ENCODE measurements around the gene AAMDC. TPM values are rescaled to one million over a fixed set of nuclear protein-coding genes. Genes with fewer than 3 reads are reported as not detected.

Gene AAMDC
- total RNA-seq, 1 experiment from 2014 or later = 11.7 TPM

GRCh38 chr11:77799338-77799737 is 21.6 kb upstream of the AAMDC start:
- no peak for DNase-seq
- intact Hi-C loops (cut with micrococcal nuclease; ENCODE audit: unreplicated experiment) = no loop called here
- TF ChIP-seq, protein P1, sequence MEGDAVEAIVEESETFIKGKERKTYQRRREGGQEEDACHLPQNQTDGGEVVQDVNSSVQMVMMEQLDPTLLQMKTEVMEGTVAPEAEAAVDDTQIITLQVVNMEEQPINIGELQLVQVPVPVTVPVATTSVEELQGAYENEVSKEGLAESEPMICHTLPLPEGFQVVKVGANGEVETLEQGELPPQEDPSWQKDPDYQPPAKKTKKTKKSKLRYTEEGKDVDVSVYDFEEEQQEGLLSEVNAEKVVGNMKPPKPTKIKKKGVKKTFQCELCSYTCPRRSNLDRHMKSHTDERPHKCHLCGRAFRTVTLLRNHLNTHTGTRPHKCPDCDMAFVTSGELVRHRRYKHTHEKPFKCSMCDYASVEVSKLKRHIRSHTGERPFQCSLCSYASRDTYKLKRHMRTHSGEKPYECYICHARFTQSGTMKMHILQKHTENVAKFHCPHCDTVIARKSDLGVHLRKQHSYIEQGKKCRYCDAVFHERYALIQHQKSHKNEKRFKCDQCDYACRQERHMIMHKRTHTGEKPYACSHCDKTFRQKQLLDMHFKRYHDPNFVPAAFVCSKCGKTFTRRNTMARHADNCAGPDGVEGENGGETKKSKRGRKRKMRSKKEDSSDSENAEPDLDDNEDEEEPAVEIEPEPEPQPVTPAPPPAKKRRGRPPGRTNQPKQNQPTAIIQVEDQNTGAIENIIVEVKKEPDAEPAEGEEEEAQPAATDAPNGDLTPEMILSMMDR (IDR thresholded peaks at IDR 0.05; ENCODE audit: unreplicated experiment) = no peak
- H3K4me3 Mint-ChIP-seq (ENCODE audit: low read depth, unreplicated experiment) = no peak overlapping the region
- H3K27ac Mint-ChIP-seq (ENCODE audit: unreplicated experiment) = no peak overlapping the region
- no peaks in the 10 kb centered on the region for H3K36me3 Mint-ChIP-seq (ENCODE audit: insufficient read depth, unreplicated experiment)
- BruUV-seq (replicated peaks) = no TSS peak
- H3K27me3 Mint-ChIP-seq (ENCODE audit: unreplicated experiment) = no peaks in the 10 kb centered on the region
- H3K4me1 Mint-ChIP-seq (ENCODE audit: low read depth, unreplicated experiment) = no peaks in the 10 kb centered on the region
- no peaks in the 10 kb centered on the region for H3K9me3 Mint-ChIP-seq (ENCODE audit: low read depth, unreplicated experiment)
- CTCF ChIA-PET = no interaction called here

- CTCF ChIA-PET = no interaction called here
- intact Hi-C loops (cut with micrococcal nuclease; ENCODE audit: unreplicated experiment) = no loop called here
- DNase-seq = no peak
- H3K9me3 Mint-ChIP-seq (ENCODE audit: low read depth, unreplicated experiment) = no peaks in the 10 kb centered on the region
- BruUV-seq (replicated peaks) = no TSS peak
- H3K27ac Mint-ChIP-seq (ENCODE audit: unreplicated experiment) = no peak overlapping the region
- H3K4me1 Mint-ChIP-seq (ENCODE audit: low read depth, unreplicated experiment) = no peaks in the 10 kb centered on the region
- H3K27me3 Mint-ChIP-seq (ENCODE audit: unreplicated experiment) = no peaks in the 10 kb centered on the region
- TF ChIP-seq, protein P1 (IDR thresholded peaks at IDR 0.05; ENCODE audit: unreplicated experiment) = no peak
- no peak overlapping the region for H3K4me3 Mint-ChIP-seq (ENCODE audit: low read depth, unreplicated experiment)
- H3K36me3 Mint-ChIP-seq (ENCODE audit: insufficient read depth, unreplicated experiment) = no peaks in the 10 kb centered on the region
These were observed 20.5 kb upstream of the AAMDC start for GRCh38 chr11:77800449-77800848.

DNA sequence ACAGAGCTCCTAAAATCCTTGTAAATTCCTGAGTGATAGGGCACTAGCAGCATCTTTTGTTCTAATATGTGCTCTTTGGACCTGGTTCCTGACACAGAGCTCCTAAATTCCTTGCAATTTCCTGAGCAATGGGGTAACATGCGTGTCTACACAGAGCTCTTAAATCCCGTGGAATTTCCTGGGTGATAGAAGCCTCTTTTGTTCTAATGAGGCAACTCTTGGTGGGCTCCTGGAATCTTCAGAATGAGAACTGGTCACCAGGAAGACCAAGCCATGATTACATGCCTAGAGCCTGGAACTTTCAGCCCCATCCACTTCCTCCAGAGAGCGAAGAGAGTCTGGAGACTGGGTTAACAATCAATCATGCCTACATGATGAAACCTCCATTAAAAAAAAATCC is 19.5 kb upstream of the AAMDC start:
- H3K9me3 Mint-ChIP-seq (ENCODE audit: low read depth, unreplicated experiment) = no peaks in the 10 kb centered on the region
- H3K27ac Mint-ChIP-seq (ENCODE audit: unreplicated experiment) = no peak overlapping the region
- no peaks in the 10 kb centered on the region for H3K27me3 Mint-ChIP-seq (ENCODE audit: unreplicated experiment)
- TF ChIP-seq, protein P1 (IDR thresholded peaks at IDR 0.05; ENCODE audit: unreplicated experiment) = no peak
- H3K36me3 Mint-ChIP-seq (ENCODE audit: insufficient read depth, unreplicated experiment) = no peaks in the 10 kb centered on the region
- intact Hi-C loops (cut with micrococcal nuclease; ENCODE audit: unreplicated experiment) = no loop called here
- DNase-seq = no peak
- no peak overlapping the region for H3K4me3 Mint-ChIP-seq (ENCODE audit: low read depth, unreplicated experiment)
- H3K4me1 Mint-ChIP-seq (ENCODE audit: low read depth, unreplicated experiment) = peaks cover 10% of the 10 kb centered on the region
- BruUV-seq (replicated peaks) = no TSS peak
- CTCF ChIA-PET = no interaction called here

GRCh38 chr11:77806415-77806814 is 14.5 kb upstream of the AAMDC start:
- no peak for DNase-seq
- Mint-ChIP-seq H3K36me3 (ENCODE audit: insufficient read depth, unreplicated experiment) (no peaks in the 10 kb centered on the region), H3K9me3 (ENCODE audit: low read depth, unreplicated experiment) (no peaks in the 10 kb centered on the region), H3K27ac (ENCODE audit: unreplicated experiment) (no peak overlapping the region), H3K27me3 (ENCODE audit: unreplicated experiment) (no peaks in the 10 kb centered on the region), H3K4me3 (ENCODE audit: low read depth, unreplicated experiment) (no peak overlapping the region), H3K4me1 (ENCODE audit: low read depth, unreplicated experiment) (peaks cover 25% of the 10 kb centered on the region)
- intact Hi-C loops (cut with micrococcal nuclease; ENCODE audit: unreplicated experiment) = no loop called here
- no TSS peak for BruUV-seq (replicated peaks)
- CTCF ChIA-PET = no interaction called here
- TF ChIP-seq, protein P1 (IDR thresholded peaks at IDR 0.05; ENCODE audit: unreplicated experiment) = no peak

DNA sequence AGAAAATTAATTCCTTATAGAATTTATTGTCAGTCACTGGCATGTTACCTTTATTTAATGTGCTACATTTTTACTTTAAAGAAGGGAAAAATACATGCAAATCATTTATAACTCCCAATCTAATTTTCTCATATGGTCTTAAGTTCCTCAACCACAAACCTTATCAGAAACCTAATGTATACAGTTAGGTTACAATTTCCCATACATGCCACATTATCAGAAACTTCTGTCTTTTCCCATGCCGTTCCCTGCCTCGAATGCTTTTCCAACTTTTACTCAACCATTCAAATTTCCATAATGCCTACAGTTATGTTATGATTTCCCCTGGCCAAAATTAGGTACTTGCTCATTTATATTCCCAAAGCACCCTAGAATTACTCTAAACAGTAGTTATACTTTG is 14.0 kb upstream of the AAMDC start:
- Mint-ChIP-seq H3K9me3 (ENCODE audit: low read depth, unreplicated experiment) (no peaks in the 10 kb centered on the region), H3K36me3 (ENCODE audit: insufficient read depth, unreplicated experiment) (no peaks in the 10 kb centered on the region), H3K27me3 (ENCODE audit: unreplicated experiment) (no peaks in the 10 kb centered on the region), H3K4me3 (ENCODE audit: low read depth, unreplicated experiment) (no peak overlapping the region), H3K27ac (ENCODE audit: unreplicated experiment) (no peak overlapping the region), H3K4me1 (ENCODE audit: low read depth, unreplicated experiment) (peaks cover 25% of the 10 kb centered on the region)
- no peak for DNase-seq
- no TSS peak for BruUV-seq (replicated peaks)
- intact Hi-C loops (cut with micrococcal nuclease; ENCODE audit: unreplicated experiment) = no loop called here
- CTCF ChIA-PET = no interaction called here
- TF ChIP-seq, protein P1 (IDR thresholded peaks at IDR 0.05; ENCODE audit: unreplicated experiment) = no peak
